HG02759 (cell line): ENCODE results near the gene LRRC10B.

Experiments
- ATAC-seq: cut with Tn5 transposase; IDR thresholded peaks from one replicate; pipeline ENCODE4 v1.9.1; 2021; ENCODE audit warnings: mild to moderate bottlenecking, moderate library complexity; ENCODE audit not compliant: unreplicated experiment

LRRC10B gene

GRCh38 chr11:61543606-61544306, 35.2 kb downstream of the LRRC10B start:
- no peak for ATAC-seq

- ATAC-seq = no peak
Observed at GRCh38 chr11:61544466-61544865, 35.9 kb downstream of the LRRC10B start.

GRCh38 chr11:61545341-61545740, 36.8 kb downstream of the LRRC10B start:
- ATAC-seq = no peak

- no peak for ATAC-seq
Observed at GRCh38 chr11:61545921-61546320, 37.4 kb downstream of the LRRC10B start.

GRCh38 chr11:61546663-61547062, 38.1 kb downstream of the LRRC10B start:
- ATAC-seq = no peak

GRCh38 chr11:61547246-61547645, 38.7 kb downstream of the LRRC10B start:
- no peak for ATAC-seq

GRCh38 chr11:61549177-61549576, 40.6 kb downstream of the LRRC10B start:
- ATAC-seq = no peak

- ATAC-seq = no peak
Observed at GRCh38 chr11:61549662-61550568, 41.4 kb downstream of the LRRC10B start.

- no peak for ATAC-seq
Observed at GRCh38 chr11:61550665-61551227, 42.2 kb downstream of the LRRC10B start.

- ATAC-seq = no peak
Observed at GRCh38 chr11:61551634-61552033, 43.1 kb downstream of the LRRC10B start.

- no peak for ATAC-seq
Observed at GRCh38 chr11:61552108-61552635, 43.6 kb downstream of the LRRC10B start.

GRCh38 chr11:61553373-61554171, 45.0 kb downstream of the LRRC10B start:
- ATAC-seq = no peak

- ATAC-seq = no peak
Observed at GRCh38 chr11:61554172-61554988, 45.8 kb downstream of the LRRC10B start.

- ATAC-seq = no peak
Observed at GRCh38 chr11:61555051-61555969, 46.8 kb downstream of the LRRC10B start.

GRCh38 chr11:61555978-61556377, 47.4 kb downstream of the LRRC10B start:
- ATAC-seq = no peak

GRCh38 chr11:61556621-61557020, 48.1 kb downstream of the LRRC10B start:
- ATAC-seq = no peak
